Measurements from ENCODE around the gene PRKCB.

DNA sequence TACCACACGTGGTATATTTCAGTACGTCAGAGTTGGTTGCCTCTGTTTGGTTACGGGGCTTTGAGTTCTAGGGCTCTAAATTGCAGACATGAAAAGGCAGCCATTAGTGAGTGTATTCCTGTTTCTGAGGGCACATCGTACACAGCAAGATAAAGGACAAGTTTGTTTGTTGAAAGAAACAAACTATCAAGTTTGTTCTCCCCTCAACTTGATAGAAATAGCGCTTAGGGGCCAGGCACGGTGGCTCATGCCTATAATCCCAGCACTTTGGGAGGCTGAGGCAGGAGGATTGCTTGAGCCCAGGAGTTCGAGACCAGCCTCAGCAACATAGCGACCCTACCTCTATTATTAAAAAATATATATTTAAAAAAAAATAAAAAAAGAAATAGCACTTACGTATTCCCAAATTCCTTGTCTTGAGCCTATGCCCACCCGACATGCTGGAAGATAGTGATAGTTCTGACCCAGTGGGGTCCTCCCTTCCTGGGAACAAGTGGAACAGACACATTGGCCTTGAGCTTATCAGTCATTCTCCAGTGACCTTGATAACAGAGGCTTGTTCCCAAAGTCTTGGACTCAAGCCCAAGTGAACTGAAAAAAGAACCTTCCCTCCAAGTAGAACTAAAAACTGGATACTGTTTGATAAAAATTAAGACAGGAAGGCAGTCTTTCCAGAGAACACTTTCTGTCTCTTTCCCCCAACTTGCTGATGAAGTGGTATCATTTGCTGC lies 280.4 kb downstream of the PRKCB start:
- TF ChIP-seq, protein P1, sequence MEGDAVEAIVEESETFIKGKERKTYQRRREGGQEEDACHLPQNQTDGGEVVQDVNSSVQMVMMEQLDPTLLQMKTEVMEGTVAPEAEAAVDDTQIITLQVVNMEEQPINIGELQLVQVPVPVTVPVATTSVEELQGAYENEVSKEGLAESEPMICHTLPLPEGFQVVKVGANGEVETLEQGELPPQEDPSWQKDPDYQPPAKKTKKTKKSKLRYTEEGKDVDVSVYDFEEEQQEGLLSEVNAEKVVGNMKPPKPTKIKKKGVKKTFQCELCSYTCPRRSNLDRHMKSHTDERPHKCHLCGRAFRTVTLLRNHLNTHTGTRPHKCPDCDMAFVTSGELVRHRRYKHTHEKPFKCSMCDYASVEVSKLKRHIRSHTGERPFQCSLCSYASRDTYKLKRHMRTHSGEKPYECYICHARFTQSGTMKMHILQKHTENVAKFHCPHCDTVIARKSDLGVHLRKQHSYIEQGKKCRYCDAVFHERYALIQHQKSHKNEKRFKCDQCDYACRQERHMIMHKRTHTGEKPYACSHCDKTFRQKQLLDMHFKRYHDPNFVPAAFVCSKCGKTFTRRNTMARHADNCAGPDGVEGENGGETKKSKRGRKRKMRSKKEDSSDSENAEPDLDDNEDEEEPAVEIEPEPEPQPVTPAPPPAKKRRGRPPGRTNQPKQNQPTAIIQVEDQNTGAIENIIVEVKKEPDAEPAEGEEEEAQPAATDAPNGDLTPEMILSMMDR (IDR thresholded peaks at IDR 0.05; ENCODE audit: low read depth, low read length, poor library complexity, severe bottlenecking): no peak
- TF ChIP-seq EZH2phosphoT487 (IDR thresholded peaks at IDR 0.05; ENCODE audit: borderline replicate concordance, low read length): no peak
